ENCODE measurements around the gene CCDC183.
"Not testable (repeated sequence)": the region's sequence is repeated elsewhere in the genome, so short reads cannot be mapped to it uniquely, and the experiment has no call there.

The CCDC183 gene

DNA sequence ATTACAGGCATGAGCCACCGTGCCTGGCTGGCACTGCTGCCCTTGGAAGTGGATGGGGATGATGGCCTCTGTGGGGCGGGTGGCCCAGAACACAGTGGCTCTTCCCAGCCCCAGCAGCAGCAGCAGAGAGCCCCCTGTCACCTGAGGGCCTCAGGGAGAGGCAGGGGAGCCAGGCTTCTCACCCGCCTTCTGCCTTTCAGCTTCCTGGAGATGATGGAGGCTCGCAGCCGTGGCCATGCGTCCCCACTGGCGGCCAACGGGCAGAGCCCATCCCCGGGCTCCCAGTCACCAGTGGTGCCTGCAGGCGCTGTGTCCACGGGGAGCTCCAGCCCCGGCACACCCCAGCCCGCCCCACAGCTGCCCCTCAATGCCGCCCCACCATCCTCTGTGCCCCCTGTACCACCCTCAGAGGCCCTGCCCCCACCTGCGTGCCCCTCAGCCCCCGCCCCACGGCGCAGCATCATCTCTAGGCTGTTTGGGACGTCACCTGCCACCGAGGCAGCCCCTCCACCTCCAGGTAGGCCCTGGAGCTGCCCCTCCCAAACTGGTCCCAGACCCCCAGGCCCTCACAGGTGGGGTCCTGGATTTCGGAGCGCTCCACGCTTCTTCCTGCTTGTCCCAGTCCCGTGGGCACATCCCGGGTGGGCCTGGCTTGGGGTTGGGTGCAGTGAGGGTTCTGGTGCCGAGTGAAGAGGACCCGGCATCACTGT, 41.2 kb downstream of the CCDC183 start:
- H3K4me3 ChIP-seq (replicated peaks in 1 of 2; ENCODE audit: low read depth in 2 of 2, low read length in 2 of 2): no peak overlapping the region
- no peak for DNase-seq (ENCODE audit: low read depth in 2 of 2)
- TF ChIP-seq CTCF (IDR thresholded peaks at IDR 0.05; ENCODE audit: low read depth, low read length): no peak

- DNase-seq (ENCODE audit: low read depth in 2 of 2); H3K4me3 ChIP-seq (replicated peaks in 1 of 2; ENCODE audit: low read depth in 2 of 2, low read length in 2 of 2): not testable (repeated sequence)
Observed at GRCh38 chr9:136837856-136838277, 41.7 kb downstream of the CCDC183 start.

DNA sequence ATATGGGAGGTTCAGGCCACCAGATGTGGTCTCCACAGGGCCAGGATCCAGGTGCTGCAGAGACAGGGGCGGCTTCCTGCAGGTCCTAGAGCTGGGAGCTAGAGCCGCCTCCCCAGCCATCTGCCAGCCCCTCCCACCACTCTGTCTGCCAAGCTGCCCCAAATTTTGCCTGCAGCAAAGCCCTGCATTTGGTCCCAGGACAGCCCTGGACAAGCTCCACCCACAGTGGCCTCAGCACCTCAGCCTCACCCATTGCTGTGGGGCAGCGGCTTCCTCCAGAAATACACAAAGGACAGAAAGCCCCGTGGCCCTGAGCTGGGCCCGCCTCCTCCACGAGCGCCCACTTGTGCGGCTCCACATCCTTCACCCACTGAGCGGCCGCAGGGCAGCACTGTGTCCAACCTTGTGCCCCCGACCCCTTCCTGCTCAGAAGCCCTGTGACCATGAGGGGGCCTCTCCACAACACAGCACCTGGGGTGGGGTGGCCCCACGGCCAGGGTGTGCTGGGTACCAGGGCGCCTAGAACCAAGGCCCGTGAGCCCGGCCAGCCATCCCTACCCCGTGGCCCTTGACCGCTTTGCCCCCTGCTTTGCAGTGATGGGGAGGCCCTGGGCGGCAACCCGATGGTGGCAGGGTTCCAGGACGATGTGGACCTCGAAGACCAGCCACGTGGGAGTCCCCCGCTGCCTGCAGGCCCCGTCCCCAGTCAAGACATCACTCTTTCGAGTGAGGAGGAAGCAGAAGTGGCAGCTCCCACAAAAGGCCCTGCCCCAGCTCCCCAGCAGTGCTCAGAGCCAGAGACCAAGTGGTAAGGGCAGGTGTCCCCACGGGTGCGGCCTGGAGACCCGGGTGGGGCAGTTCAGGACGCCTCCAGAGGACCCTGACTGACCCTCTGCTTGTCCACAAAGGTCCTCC, 42.4 kb downstream of the CCDC183 start:
- H3K4me3 ChIP-seq (replicated peaks in 1 of 2; ENCODE audit: low read depth in 2 of 2, low read length in 2 of 2): no peak overlapping the region
- DNase-seq (ENCODE audit: low read depth in 2 of 2): no peak
- no peak for TF ChIP-seq CTCF (IDR thresholded peaks at IDR 0.05; ENCODE audit: low read depth, low read length)

GRCh38 chr9:136839229-136840139, 43.3 kb downstream of the CCDC183 start:
- H3K4me3 ChIP-seq (replicated peaks in 1 of 2; ENCODE audit: low read depth in 2 of 2, low read length in 2 of 2): no peak overlapping the region
- no peak for TF ChIP-seq CTCF (IDR thresholded peaks at IDR 0.05; ENCODE audit: low read depth, low read length)
- no peak for DNase-seq (ENCODE audit: low read depth in 2 of 2)

DNA sequence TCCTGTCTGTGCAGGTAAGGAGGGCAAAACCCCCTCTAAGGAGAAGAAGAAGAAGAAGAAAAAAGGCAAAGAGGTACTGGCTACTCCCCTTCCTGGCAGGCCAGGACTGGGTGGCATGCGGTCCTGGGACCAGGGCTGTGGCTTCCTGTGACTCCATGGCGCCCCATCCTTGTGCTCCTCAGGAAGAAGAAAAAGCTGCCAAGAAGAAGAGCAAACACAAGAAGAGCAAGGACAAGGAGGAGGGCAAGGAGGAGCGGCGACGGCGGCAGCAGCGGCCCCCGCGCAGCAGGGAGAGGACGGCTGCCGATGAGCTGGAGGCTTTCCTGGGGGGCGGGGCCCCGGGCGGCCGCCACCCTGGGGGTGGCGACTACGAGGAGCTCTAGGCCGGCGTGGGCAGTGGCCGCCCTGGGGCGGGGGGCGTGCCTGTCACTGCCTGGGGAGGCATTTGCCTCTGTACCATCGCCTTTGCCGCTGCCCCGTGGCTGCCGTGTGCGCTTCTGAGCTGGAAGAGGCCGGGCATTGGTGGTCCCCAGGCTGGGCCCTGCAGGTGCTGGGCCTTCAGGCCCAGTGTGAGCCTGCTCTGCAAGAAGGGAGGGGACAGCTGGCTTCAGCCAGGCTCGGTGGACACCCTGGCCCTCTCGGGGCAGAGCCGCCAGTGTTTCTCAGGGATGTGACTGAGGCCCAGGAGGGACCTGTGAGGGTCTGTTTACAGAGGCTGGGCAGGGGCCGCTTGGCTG, 44.2 kb downstream of the CCDC183 start:
- no peak for TF ChIP-seq CTCF (IDR thresholded peaks at IDR 0.05; ENCODE audit: low read depth, low read length)
- no peak for DNase-seq (ENCODE audit: low read depth in 2 of 2)
- no peak overlapping the region for H3K4me3 ChIP-seq (replicated peaks in 1 of 2; ENCODE audit: low read depth in 2 of 2, low read length in 2 of 2)

DNA sequence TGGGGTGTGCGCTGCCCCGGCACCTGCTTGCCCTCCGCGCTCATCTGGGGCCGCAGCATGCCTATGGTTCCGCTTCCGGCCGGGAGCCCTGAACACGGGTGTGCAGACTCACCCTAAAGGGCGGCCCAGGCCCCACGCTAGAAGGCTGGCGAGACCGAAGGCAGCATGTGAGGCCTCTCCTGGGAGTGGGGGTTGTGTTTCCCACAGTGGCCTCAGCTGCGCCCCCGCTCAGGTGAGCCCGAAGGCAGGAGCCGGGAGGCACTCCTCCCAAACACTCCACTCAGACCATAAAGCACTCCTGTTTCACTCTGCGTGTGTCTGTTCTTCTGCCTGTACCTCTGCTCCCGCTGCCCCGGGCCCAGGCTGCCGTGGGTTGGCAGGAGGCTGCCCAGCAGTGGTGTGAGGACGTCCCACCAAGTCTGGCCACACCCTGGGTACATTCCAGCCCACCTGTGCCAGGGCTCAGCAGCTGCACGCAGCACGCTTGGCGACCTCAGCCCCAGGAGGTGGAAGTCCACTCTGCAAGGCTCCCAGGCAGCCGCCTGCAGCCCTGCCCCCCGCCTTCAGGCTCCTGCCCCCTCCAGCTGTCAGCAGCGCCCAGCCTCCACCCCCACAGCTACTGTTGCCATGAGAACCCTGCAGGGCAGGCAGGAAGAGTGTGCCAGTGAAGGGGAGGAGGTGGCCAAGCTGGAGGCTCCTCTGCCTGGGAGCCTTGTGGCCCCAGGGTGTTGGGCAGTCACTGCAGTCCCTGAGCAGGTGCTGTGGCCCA, 44.9 kb downstream of the CCDC183 start:
- TF ChIP-seq CTCF (IDR thresholded peaks at IDR 0.05; ENCODE audit: low read depth, low read length): no peak
- peak; percentile 44 to 76 for DNase-seq (ENCODE audit: low read depth in 2 of 2)

GRCh38 chr9:136841646-136842379, 45.7 kb downstream of the CCDC183 start:
- peak overlapping the region in 1 of 2 donors; percentile 58 for H3K4me3 ChIP-seq (replicated peaks in 1 of 2; ENCODE audit: low read depth in 2 of 2, low read length in 2 of 2)
- DNase-seq (ENCODE audit: low read depth in 2 of 2): not testable (repeated sequence)

More for the DNA sequence above, 44.9 kb downstream of the CCDC183 start:
- H3K4me3 ChIP-seq (replicated peaks in 1 of 2; ENCODE audit: low read depth in 2 of 2, low read length in 2 of 2): no peak overlapping the region
